HG03097 (cell line): ENCODE measurements around the gene SIK2.

Experiments used
- ATAC-seq: cut with Tn5 transposase; IDR thresholded peaks from one replicate; pipeline ENCODE4 v1.9.1; 2021; ENCODE audit not compliant: unreplicated experiment, low FRiP score

Gene SIK2

DNA sequence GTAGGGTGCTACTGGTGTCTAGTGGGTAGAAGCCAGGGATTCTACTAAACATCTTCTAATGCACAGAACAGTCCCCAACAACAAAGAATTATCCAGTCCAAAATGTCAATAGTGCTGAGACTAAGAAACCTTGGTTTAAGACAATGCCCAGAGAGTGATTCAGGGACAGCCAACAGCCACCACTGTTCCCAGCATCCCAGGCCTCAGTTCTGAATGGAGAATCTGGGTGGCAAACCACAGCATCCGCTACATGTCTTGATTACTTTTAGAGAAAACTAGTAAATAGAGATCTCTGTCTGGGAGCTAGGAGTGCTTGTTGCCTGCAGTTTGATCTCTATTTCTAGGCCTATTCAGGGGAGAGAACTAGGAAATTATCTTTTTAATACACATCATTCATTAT, 20.9 kb upstream of the SIK2 start:
- ATAC-seq = no peak

DNA sequence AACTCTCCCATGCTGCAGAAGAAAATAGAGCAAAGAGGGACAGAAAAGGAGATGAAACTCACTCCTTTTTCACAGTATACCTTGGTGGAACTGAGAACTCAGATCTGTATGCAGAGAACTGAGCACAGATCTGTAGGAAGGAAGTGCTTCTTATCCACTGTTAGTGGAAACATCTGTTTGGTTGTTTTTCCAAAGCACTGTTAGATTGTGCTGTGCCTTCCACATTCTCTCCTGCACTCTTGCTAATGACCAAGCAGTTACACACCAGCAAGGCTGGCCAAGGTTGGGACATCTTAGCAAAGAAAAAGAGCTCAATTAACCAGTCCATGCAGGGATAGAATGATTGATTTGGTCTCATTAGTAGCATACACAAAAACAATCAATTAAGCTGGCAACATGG, 20.1 kb upstream of the SIK2 start:
- ATAC-seq = no peak

DNA sequence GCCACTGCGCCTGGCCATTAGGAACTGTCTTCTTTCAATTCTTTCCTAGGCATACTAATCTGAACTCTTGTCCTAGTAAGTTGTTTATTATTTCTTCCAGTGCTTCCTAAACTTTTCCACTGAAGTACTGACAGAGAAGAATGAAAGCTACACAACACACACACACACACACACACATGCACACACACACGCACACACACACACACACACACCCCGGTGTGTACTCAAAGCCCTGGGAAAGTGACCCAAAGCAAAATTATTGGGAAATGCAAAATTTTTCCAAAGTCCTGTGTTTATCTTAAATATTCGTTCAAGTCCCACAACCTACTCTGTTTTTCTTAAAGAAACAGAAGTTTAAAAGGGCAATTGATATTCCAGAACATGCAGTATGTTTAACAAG, 19.4 kb upstream of the SIK2 start:
- no peak for ATAC-seq

DNA sequence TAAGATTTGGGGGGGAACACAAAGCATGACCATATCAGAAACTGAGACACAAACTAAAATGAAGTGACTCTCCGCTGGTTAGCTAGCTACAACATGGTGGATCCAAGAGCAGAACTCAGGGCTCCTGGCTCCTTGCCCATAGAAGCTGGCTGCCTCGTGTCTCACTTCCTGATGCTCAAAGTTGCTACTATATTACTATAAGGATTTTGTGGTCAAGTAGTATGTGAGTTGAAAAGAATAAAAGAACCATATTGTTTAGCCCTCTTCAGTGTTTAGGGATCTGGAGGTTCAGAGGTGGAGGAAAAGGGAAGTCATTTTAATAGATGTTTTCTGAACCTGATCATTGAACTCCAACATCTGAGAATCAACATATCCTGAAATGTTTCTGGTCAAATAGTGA, 16.9 kb upstream of the SIK2 start:
- no peak for ATAC-seq

DNA sequence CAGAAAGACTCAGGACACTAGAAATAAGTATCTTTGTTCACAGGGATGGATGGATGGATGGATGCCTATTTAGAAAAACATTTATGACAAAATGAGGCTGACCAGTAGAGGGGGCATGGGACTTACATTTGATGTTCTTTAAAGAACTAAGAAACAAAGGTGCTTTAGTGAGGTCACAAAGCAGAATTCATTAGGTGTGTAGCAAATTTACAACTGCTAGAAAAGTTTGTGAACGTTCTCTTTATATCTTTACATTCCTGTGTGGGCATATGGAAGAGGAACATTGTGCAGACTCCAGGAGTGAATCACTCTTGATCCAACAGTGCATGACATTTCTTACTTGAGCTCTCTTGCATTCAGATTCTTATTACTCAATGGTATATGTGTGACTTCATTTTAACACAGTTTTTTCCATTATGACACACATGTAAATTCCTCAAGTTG, 15.8 kb upstream of the SIK2 start:
- no peak for ATAC-seq

DNA sequence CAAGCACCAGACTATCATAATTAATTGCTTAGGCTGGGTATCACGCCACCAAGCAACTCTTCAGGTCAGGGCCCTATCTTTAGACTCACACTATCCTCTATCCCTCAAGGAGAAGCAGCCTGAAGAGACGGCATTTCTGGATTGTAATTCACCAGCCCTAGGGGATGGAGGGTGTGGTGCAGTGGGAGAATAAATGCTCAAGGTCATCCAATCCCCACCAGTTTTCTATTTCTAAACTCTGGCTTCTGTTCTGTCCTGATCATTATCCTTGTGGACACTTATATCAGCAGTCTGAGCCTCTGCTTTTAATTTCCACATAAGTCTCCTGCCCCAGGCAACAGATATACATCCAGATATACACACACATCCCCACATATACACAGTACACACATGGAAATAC, 13.1 kb upstream of the SIK2 start:
- no peak for ATAC-seq

DNA sequence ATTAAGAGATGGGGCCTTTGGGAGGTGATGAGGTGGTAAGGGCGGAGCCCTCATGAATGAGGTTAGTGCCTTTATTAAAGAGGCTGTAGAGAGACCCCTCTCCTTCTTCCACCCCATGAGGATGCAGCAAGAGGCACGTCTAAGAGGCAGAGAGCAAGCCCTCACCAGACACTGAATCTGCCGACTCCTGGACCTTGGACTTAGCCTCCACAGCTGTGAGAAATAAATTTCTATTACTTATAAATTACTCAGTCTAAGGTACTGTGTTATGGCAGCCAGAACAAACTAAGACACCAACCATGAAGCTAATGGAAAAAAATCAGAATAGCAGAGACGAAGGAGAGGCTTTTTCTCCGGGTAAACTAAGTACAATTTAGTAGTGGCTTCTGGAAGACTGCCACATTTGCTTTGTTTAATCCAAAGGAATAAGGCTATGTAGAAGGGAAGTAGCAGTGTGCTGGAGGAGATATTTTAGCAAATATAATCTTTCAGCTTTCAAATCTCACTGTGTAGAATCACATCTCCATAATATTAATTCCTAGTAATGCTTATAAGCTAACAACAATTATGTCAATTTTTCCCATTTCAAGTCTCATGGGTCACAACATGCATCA, 12.3 kb upstream of the SIK2 start:
- no peak for ATAC-seq

DNA sequence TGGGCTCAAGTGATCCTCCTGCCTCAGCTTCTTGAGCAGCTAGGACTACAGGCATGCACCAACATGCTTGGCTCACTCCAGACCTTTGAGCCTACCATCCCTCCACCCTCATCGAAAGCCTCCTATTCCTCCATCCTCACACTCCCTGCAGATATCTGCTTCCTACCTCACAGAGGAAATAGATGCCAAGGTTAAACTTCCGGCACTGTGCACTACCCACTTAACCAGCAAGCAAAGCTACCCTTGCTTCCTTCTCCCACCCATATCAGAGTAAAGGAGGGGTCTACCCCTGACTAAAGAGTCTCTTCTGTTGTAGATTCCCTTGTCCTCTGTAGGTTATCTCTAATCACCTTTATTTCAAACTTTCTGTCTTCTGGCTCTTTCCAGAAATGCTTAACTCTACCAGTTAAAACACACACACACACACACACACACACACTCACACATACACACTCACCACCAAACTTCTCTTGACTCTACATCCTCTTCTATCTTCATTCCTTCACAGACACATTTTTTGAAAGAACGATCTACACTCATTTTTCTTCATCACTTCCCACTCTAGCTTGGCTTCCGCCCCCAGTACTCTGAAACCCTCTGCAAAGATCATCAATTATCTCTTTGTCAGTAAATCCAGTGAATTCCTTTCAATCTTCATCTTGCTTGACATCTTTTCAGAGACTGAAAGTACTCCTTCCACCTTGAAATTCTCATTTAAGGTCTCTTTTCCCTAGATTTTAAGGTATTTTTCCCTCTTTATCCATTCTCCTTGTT, 10.9 kb upstream of the SIK2 start:
- ATAC-seq = no peak

DNA sequence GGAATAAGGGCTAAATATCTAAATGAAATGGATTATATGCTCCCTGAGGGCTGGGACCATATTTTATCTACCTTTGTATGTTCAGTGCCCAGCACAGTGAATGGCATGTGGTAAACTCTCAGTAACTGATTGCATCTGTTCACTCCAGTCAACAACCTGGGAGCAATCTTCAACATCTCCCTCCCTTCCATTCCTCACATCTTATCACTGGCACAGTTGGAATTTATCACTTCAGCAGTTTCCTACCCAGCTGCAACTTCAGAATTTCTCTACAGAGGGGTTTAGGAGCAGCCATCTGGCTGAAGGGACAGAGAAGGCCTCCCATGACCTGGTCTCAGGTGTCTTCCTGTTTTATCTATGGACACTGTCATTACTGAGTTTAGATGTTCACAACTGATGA, 9.8 kb upstream of the SIK2 start:
- ATAC-seq = no peak

DNA sequence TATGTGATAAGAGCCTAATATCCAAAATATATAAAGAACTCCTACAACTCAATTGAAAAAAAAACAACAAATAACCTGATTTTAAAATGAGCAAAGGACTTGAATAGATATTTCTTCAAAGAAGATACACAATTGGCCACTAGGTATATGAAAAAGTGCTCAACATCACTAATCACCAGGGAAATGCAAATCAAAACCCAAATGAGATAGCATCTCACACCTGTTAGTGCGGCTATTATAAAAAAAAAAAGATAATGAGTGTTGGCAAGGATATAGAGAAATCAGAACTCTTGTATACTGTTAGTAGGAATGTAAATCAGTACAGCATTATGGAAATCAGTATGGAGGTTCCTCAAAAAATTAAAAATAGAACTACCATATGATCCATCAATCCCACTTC, 5.9 kb upstream of the SIK2 start:
- no peak for ATAC-seq

DNA sequence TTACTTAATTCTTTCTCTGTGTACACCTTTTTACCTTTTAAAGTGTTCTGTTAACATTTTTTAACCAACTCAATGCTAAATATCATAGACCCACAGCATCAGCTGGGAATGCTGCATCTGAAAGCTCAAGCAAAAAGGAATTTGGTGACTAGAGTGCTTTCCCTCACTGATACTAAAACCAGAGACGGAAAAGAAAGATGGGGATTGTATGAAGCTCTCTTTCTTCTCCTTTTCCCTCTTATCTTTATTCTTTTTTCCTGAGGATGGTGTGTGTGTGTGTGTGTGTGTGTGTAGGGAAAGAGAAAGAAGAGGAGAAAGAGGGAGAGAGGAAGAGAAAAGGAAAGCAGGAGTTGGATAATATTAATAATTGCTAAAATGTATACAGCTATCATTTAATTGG, 4.1 kb upstream of the SIK2 start:
- ATAC-seq = no peak

DNA sequence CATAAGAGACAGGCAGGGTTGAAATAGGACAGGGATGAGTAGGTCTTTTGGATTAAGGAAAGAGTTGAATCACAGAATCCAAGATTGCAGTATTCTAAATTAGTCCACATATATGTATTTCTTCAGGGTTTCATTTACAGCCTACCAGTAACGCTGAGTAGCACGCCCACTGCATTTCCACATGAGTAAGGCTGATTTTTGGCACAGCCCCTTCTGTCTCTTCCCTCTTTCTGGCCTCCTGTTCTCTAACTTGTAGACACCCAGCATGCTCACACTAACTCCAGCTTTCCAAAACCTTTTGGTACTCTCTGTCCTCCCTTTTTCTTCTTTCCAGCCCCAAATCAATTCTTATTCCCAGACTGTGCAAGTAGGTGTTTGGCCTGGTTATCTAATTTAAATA, 3.7 kb upstream of the SIK2 start:
- ATAC-seq = no peak

DNA sequence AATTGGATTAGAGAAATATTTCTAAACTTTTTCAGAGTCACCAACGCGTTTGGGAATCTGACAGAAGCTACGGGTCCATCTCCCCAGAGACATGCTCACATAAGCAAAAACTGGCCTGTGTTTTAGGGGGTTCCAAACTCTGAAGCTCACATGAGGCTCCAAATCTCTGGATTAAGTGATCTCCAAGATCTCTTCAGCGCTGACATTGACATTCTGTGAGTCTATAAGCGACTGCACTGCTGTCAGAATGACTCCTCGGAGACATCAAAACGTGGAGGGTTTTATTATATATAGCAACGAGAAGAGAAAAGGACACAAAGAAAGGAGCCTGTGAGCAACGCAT, 642 bp upstream of the SIK2 start:
- ATAC-seq = no peak

DNA sequence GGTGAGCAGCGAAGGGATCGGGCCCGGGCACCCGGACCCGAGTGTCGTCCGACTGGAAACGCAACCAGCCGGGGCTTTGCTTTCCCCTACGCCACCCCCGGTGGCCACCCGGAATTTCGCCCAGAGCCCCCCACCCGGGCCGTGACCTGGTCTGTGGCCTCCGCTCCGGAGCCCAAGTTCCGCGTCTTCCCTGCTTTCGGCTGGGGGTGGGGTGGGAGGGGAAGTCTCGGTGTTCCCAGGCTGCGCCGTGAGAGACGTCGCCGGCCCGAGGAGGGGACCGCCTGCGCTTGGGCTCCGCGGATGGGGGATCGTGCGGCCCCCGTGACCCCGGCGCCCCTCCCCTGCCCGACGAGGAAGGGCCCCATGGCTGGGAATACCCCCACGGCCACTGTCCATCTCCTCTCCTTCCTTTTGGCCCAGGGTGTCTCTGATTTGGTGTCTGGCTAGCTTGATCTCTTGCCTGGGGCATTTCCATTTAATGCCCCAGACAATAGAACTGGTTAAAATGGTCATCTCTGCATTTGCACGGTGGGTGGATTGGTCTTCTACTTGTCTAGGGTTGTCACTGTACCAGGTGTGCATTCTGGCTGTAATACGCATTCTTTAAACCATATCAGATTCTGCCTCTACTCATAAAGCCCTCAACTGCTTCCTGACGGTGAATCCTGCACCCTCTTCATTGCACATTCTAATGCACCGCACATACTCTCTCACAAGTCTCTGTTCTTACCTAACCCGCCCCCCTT, 789 bp downstream of the SIK2 start:
- peak; percentile 3 for ATAC-seq

DNA sequence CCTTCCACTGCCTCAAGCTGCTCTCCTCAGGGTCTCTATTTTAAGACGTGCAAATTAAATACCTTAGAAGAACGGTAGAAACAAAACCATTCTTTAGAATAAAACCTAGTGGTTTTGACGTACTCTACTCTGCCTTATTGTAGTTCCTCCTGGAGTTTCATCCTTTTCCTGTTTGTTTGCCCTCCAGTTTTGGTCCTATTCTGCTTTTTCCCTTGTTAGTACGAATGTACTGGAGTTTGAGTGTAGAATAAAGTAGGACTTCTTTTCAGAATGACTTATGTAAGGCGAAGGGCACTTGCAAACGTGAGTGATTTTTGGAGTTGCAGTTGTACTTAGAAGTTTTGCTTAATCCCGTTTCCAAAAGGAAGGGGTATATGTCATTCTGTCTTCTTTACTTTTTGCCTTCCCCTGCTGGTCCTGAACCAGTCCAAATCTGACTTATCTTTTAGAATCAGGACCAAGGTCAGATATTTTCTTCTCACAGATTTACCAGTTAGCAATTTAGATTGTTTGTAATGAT, 1.4 kb downstream of the SIK2 start:
- ATAC-seq = no peak

DNA sequence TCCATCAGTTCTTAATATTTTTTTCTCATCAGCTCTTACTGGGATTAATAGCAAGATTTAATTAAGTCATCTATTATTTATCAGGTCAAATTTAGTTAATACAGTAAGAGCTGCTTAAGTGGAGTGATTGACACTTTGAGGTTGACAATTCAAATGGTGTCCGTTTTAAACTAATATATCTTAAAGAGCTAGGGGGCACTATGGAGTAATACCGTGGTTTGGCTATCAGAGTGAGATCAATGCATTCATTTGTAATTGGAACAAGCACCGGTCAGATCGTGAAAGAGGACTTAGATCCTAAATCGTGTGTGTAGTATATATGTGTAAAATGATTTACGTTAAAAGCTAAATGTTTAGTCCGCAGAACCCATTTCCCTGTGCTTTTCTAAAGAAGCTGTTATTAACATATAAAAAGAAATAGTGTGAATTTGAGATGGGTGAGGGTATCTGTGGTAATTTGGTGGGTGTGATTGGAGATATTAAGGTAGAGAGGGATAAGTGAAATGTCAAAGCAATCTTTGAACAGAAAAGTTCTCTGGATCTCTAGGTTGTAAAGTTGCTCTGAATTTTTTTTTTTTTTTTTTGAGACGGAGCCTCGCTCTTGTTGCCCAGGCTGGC, 2.3 kb downstream of the SIK2 start:
- ATAC-seq = no peak

DNA sequence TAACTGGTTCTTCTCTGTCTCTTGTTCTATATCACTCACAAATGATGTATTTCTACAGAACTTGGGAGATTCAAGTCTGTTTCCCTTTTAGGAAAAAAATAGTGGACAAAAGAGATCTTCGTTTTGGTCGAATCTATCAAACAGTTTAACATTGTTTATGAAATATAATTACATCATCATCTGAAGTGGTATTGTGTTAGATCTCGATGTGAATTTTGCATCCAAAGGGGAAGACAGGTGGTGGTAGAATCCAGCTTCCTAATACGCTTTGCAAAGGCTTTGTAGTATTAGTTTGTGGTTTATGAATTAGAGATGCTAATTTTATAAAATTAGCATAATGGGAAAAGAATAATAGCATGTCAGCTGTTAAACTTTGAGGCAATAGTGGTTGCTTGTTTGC, 3.4 kb downstream of the SIK2 start:
- ATAC-seq = no peak

DNA sequence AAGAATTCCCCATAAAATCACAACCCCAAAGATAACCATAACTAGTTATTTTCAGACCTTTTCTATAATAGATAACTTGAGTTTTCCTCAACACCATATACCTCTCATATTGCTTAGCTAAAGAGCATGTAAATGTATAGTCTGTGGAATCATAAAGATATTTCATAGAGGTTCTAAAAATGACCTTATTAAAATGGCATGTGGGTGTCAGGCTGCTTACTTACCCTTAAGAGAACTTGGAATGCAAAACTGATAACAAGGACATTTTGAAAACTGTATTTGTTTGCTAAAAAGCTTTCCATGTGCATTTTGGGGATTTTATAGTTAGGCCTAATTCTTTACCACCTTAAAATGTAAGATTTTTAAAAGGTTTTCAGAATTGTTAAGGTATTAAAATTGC, 4.7 kb downstream of the SIK2 start:
- no peak for ATAC-seq

DNA sequence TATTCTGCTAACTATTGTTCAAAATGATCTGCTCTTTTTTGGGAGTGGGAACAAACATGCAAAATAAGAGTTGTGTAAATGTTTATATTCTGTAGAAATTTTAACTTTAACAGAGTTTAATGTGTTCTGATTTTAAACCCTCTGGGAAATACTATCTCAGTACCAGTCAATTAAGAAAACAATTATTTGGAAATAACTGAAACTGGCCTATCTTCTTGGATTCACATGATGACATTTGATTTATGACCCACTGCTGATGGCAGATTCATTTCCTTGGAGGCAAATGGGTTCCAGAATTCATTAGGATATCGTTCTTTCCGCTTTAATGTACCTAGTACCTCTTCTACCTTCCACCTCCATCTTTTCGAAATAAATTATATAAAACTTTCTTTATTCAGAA, 5.5 kb downstream of the SIK2 start:
- no peak for ATAC-seq

DNA sequence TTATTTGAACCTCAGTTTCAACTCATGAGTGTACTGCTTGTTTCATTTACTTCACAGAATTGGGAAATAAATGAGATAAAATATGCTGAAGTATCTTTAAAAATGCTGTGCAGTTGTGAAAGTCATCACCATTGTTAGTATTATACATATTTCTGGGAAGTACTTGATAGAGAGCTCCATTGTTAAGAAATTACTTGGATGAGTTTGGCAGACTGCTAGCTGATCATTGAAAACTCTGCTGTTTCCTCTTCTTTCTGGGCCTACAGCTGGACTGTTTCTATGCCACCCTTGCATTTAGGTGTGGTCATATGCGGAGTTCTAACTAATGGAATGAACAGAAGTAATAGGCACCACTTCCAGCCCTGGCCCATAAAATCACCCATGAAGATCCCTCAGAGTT, 10.0 kb downstream of the SIK2 start:
- ATAC-seq = no peak

DNA sequence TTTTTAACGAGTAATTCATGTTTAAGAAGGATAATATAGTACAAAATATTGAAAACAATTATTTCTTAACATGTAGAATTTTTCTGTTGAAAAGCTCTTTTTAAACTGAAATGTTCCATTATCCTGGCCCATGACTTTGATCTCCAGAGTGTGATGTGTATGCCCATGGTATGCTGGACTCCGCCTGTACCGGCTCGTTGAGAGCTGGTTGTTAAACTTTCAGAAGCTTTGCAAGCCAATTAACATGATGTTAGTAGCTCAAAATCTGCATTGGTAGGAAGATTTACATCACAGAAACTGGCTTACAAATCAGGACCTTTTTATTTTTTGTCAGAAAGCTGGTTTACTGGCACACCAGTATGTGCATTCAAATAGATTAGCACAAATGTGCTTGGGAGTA, 15.0 kb downstream of the SIK2 start:
- ATAC-seq = no peak
